ENCODE data around the gene SECTM1.

The SECTM1 gene

GRCh38 chr17:82314012-82314726 lies 19.4 kb downstream of the SECTM1 start:
- DNase-seq: no peak

DNA sequence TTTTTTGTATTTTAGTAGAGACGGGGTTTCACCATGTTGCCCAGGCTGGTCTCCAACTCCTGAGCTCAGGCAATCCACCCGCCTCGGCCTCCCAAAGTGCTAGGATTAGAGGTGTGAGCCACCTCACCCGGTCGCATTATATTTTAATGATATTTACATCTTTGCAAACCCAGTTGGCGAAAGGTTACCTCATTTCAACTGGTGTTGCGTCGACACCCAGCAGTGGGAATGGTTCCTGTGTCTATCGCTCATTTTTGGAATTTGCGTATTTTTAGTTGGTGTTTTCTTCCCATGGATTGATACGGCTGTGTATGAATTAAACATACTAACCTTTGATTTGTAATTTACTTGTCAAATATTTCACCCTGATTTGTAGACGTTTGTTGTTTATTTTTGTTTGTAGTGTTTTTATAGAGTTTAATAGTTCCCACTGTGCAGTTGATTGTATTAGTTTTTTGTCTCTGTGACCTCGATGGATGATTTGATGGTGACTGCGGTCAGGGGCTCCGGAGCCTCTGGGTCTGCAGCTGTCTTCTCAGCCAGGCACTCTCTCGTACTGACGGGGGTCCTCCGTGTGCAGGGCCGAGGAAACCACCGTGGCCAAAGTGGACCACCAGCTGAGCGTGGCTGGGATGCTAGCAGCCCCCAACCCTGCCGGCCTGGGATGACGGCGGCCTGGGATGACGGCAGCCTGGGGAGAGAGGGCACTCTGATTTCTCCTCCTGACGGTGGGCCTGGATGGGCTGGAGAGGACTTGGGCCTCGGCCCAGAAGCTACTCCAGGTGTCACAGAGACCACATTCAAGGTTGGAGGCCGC lies 20.2 kb downstream of the SECTM1 start:
- DNase-seq: no peak

- DNase-seq: no peak
These were observed 21.6 kb downstream of the SECTM1 start for GRCh38 chr17:82311971-82312370.

DNA sequence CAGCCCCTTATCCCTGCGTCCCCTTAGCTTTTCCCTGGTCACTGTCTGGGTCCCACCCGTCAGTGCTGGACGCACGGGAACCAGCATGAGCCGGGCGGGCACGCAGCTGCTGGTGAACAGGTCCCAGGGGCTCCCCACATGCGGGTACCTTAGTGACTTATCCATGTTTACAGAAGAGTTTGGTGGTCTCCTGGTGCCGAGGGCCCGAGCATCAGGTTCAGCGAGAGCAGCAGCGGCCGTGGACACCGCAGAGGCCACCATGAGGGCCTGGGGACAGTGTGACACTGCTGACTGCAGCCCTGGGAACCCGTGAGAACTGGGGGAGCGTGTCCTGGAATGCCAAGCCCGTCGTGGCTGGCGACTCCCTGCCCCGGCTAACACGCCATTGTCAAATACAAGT lies 22.7 kb downstream of the SECTM1 start:
- DNase-seq: no peak

DNA sequence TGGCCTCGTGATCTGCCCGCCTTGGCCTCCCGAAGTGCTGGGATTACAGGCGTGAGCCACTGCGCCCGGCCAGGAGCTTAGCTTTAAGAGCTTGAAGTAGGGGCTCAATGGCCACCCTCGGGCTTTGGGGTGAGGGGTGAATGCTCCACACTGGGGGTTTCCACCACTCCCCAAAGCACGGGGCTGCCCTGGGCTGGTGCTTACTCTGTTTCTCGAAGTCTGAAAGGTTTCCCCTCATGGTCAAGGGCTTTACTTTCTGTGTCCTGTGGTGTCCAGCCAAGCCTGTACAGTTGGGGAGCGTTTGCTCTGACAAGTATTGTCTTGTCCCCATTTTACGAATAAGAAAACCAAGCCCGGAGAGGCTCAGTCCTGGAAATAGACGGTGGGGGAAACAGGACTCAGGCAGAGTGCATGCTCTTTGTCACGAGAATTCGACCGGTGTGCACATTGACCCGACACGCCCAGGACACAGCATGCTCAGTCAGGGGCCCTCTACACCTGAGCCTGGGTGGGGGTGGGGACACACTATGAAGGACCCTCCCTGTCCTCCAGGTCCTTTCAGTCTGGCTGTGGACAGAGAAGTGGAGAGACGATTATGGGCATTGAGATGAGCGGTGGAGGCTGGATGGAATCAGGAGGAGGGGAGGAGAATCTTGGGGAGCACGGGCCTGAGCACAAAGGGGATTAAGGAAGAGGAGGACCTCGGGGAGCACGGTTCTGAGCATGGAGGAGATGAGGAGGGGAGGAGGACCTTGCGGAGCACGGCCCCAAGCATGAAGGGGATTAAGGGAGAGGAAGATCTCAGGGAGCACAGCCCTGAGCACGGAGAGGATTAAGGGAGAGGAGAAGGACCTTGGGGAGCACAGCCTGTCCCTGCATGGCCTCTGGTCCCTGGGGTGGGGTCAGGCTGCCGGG lies 23.7 kb downstream of the SECTM1 start:
- DNase-seq: no peak

DNA sequence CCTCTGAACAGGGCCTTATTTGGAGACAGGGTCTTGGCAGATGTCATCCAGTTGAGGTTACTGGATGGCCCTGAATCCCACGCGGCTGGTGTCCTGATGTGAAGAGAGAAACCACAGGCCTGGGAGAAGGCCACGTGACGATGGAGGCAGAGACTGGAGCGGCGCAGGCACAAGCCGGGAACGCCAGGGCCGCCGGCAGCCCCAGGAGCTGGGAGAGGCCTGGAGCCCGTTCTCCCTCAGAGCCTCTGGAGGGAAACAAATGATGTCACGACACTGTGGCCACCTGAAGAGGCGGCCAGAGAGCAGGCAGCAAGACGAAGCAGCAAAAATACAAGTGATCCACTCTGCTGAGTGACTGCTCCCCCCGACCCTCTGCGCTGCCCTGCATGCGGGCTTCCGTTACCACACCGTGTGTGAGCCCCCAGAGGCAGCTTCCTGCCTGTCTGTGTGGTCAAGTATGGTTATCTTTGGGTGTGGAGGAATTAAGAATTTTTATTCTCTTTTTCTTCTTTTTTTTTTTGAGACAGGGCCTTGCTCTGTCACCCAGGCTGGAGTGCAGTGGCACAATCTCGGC lies 27.8 kb downstream of the SECTM1 start:
- no peak for DNase-seq

- DNase-seq: no peak
These were observed 28.5 kb downstream of the SECTM1 start for GRCh38 chr17:82304826-82305726.

DNA sequence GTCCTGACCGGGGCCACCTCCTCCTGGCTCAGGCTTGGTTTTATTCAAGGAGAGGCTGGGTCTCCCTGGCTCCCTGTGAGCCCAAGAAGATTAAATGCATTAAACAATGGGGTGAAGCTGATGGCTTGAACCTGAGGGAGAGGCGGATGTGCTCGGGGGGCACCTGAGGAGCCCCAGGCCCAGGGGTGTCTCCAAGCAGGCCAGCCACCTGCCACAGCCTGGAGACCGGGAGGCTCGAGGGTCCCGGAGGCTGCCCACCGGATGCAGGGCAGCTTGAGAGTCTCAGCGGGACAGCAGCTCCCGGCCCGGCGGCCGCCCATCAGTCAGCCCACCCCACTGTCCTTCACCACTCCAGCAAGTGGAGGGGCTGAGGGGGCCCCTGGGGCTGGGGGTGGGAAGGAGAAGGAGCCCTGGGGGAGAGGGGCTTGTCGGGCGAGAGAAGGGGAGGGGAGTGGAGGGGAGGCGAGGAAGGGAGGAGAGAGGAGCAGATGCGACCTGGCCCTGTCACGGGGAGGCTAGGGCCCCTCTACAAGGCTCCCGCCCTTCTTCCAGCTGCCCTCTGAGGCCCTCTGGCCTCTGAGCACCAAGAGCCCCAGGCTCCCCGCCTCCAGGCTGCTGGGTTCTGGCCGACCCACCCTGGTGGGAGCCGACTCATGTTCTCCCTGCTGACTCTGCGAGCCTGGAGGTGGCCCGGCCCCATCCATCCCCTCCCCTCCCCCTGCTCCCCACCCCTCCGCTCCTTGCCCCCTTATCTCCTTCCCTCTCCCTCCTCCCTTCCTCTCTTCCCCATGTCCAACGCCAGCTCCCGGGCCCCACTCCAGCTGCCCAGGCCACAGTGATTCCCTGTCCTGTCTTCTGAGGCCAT lies 29.4 kb downstream of the SECTM1 start:
- DNase-seq: no peak

DNA sequence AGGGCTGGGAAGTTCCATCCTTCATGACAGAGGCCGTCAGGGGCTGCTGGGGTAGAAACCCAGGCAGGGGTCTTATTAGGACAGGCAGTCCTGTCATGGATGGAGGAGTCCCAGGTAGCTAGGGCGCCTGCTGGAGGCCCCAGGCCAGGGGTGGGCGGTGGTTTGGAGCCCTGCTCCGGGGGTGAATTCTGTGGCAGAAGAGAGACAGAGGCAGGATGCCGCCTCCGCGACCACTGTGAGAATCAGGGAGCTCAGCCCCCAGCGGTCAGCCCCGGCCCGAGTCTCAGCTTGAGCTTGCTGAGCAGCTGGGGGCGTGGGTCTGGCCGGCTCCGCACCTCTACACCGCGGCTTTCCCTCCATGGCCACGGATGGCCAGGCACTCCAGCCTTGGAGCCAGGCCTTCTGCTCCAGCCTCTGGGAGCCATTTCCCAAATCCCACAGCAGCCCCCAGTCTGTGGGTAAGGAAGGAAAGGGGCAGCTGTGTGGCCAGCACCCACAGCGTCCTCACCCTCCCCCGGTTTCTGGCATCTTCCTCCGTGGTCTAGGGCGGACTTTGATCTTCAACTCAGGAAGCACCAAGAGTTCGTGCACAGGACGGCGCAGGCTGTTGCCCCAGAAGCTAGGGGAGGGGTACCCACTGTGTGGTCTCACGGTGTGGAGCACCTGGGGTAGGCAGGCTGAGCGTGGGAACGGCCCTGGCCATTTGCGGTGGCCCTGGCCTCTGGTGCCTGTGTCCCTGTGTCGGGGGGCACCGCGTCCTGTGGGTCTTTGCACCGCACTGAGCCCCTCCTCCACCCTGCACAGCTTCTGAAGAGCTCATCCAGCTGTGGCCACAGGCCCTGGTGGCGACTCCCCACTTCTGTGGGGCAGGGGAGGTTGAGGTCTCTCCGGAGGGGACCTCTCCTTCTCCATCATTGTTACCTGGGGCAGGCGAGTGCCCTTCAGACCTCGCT lies 30.3 kb downstream of the SECTM1 start:
- peak in 1 of 2 donors; percentile 42 for DNase-seq

DNA sequence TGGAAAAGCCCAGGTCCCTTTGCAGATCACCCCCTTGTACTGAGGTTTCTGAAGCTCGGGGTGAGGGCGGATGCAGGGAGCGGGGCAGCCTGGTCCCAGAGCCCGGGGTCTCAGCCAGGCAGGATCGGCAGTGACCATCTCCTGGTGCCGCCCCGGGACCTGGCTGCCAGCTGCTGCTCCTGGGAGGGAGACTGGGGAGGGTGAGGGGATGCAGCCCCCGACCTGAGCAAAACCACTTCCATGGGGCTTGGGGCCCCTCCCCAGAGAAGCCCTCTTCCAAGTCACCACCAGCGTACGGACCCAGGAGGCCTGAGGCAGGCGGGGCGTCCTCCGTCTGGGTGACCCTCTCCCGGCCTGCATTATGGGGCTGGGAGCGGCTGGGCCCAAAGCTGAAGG lies 31.0 kb downstream of the SECTM1 start:
- DNase-seq: no peak

DNA sequence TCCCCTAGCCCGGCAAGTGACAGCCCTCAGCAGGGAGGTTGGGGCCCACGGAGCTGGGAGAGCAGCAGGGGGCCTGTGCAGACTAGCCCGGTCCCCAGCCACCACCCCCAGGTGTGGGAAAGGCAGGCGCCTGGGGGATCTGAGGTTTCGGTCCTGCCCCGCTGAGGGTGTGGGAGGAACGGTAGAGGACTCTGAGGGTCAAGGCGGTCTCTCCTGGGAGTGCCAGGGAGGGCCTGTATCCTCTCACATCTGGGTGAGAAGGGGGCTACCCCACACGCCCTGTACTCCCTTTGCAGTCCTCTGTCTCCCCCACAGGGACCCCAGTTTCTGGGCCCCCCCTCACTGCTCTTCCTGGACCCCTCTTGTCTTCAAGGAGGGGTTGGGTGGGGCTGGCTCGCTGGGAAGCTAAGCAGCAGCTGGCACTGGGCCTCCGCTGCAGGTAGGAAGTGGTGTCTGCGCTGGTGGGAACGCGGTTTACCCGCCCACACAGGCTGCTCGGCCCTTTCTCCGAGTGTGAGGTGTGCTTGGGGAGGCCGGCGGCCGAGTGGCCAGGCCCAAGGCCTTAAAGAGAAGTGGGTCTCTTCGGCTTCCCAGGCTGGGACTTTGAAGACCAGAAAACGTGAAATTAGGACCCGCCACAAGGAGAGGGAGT lies 31.5 kb downstream of the SECTM1 start:
- peak; percentile 66 to 76 for DNase-seq

- DNase-seq: no peak
These were observed 32.2 kb downstream of the SECTM1 start for GRCh38 chr17:82301300-82301915.

DNA sequence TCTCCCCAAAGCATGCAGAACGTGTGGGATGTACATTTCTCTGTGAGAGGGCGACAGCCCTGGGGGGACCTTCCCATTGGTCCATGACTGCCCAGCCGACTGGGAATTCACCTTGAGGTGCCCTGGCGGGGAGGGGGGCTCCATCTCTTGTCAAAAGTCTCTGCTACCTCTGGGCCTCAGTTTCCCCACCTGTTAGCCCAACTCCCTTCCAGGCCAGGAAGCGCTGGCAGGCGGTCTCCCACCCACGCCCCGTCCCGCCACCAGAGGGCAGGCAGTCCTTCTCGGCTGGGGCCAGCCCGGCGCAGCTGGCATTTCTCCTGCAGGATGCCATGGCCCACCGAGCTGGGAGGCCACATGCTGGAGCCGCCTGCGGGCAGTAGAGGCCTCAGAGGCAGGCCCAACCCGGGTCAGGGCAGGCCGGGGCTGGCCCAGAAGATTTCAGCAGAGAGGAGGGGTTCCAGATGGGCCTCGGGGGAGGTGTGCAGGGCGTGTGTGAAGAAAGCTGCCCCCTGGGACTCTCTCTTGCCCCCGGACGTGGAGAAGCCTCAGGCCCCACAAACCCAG lies 32.8 kb downstream of the SECTM1 start:
- DNase-seq: peak; percentile 71 to 82

GRCh38 chr17:82300228-82300627 lies 33.3 kb downstream of the SECTM1 start:
- DNase-seq: no peak

DNA sequence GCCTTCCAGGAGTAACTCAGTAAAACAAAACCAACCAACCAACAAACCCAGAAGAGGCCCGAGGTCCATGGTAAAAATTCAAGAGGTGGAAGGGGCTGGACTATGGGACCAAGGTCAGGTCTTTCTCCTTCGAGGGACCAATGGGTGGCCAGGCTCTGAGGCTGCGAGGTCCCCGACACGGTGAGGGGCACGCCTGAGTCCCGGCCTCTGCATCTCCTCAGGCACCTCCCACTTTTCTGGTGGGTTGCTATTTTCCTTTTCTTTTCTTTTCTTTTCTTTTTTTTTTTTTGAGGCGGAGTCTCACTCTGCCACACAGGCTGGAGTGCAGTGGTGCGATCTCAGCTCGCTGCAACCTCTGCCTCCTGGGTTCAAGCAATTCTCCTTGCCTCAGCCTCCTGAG lies 34.1 kb downstream of the SECTM1 start:
- DNase-seq: peak in 1 of 2 donors; percentile 73

DNA sequence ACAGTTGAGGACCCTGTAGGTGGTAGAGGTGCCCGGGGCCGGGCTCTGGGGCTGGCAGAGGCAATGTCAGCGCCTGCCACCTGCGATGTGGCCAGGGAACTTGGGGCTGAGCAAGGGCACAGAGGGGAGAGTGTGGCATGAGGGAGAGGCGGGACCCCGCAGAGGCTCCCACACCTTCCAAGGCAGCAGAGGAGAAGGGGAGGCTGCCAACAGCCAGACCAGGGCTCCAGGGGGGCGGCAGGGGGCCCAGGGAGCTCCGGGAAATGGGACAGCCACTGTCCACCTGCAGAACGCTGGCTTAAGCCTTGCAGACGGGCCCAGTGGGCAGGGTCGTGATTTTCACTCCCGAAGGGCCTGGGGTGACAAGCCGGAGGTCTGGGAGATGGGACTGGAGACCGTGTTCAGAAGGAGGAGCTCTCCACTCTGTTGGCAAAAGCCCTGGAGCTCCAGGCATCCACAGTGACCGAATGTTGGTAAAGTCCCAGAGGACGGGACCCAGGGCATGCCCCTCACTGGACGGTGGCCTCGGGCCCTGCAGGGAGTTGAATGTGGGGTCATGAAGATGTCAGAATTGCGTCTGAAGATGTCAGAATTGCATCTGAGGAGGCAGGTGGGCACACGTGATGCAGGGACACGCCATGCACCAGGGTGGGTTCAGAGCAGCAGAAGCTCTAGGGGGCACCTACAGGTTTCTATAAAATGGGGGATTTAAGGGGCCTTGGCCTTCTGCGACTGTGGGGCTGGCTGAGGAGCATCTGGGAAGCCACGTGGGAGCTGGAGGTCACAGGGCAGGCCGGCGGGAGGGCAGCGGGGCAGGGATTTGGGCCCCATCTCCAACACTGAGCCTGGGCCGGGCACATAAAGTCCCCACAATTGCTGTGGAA lies 34.8 kb downstream of the SECTM1 start:
- no peak for DNase-seq

Measured in stimulated activated CD4-positive, alpha-beta T cell treated with anti-CD3 and anti-CD28 coated beads, Interleukin-2, amount 100 ng/mL, for 24 hours (primary cell).